Common myeloid progenitor, CD34-positive (primary cell): ENCODE data around the gene LRRC47.

Source experiments
- CTCF ChIA-PET: fragments of 350-600 bp; sonication (Branson Sonifier 250); formaldehyde crosslinking; loops from one replicate; lab custom pipeline; 2021; ENCODE audit warnings: antibody characterized with exemption; lab: Charles Lee
- POLR2A ChIA-PET: fragments of 350-600 bp; sonication (Branson Sonifier 250); formaldehyde crosslinking; loops from one replicate; lab custom pipeline; 2021; ENCODE audit warnings: antibody characterized with exemption; lab: Charles Lee
- DNase-seq, 3 donors: peaks; one replicate each; pipeline versions ENCODE4 v3.0.0 to v3.0.0-alpha.2; 2013
- H3K27ac ChIP-seq, 2 experiments: 1 replicate in 1 of 2; 2 replicates in 1 of 2; pipeline ENCODE4 v1.7.0; 2013; ENCODE audit warnings: inconsistent platforms in 2 of 2, low read length in 2 of 2, mild to moderate bottlenecking in 2 of 2, low read depth in 1 of 2, moderate library complexity in 1 of 2; ENCODE audit not compliant: severe bottlenecking in 2 of 2, insufficient read depth in 1 of 2, poor library complexity in 1 of 2
- H3K27me3 ChIP-seq, 5 experiments: replicated peaks in 2 of 5; 1 replicate in 3 of 5; 2 replicates in 2 of 5; pipeline versions ENCODE4 v1.6.1 to v1.7.0; 2013; ENCODE audit warnings: low read length in 4 of 5, mild to moderate bottlenecking in 2 of 5, moderate library complexity in 2 of 5, inconsistent platforms in 1 of 5; ENCODE audit not compliant: insufficient read depth in 5 of 5, control insufficient read depth in 4 of 5
- H3K36me3 ChIP-seq, 4 experiments: 1 replicate in 2 of 4; 2 replicates in 2 of 4; pipeline versions ENCODE4 v1.6.1 to v1.7.0; 2013; ENCODE audit warnings: low read length in 3 of 4, control low read depth in 1 of 4, mild to moderate bottlenecking in 1 of 4; ENCODE audit not compliant: control insufficient read depth in 4 of 4, insufficient read depth in 4 of 4
- H3K4me1 ChIP-seq, 4 experiments: 1 replicate in 3 of 4; 2 replicates in 1 of 4; pipeline versions ENCODE4 v1.6.1 to v1.7.1; 2013; ENCODE audit warnings: low read length in 3 of 4, mild to moderate bottlenecking in 3 of 4, control low read depth in 1 of 4, inconsistent platforms in 1 of 4, moderate library complexity in 1 of 4; ENCODE audit not compliant: control insufficient read depth in 4 of 4, insufficient read depth in 4 of 4; ENCODE audit errors: control extremely low read depth in 1 of 4
- H3K4me3 ChIP-seq, 7 experiments: 1 replicate in 4 of 7; 2 replicates in 3 of 7; pipeline versions ENCODE4 v1.5.1 to v1.7.0; 2013; ENCODE audit warnings: mild to moderate bottlenecking in 7 of 7, low read length in 6 of 7, moderate library complexity in 6 of 7, inconsistent platforms in 2 of 7, low read depth in 2 of 7, control low read depth in 1 of 7; ENCODE audit not compliant: insufficient read depth in 4 of 7, control insufficient read depth in 1 of 7; ENCODE audit errors: extremely low read depth in 1 of 7
- H3K9me3 ChIP-seq, 5 experiments: 1 replicate in 4 of 5; 2 replicates in 1 of 5; pipeline versions ENCODE4 v1.6.1 to v1.7.1; 2013; ENCODE audit warnings: low read length in 4 of 5, mild to moderate bottlenecking in 2 of 5, inconsistent platforms in 1 of 5, low read depth in 1 of 5, moderate library complexity in 1 of 5; ENCODE audit not compliant: control insufficient read depth in 4 of 5, insufficient read depth in 2 of 5; ENCODE audit errors: control extremely low read depth in 1 of 5
- WGBS: methylation state at CpG from one replicate; pipeline ENCODE4 v1.1.5; 2013; ENCODE audit not compliant: insufficient coverage; 5-methylcytosine and 5-hydroxymethylcytosine counted together

LRRC47 gene

GRCh38 chr1:3744646-3745045, 51.7 kb downstream of the LRRC47 start:
- Histone ChIP-seq H3K27ac (no peak overlapping the region), H3K9me3 (no peaks in the 10 kb centered on the region), H3K27me3 (no peaks in the 10 kb centered on the region), H3K4me3 (no peak overlapping the region), H3K4me1 (peaks cover 0 to 26% (median 18%) of the 10 kb centered on the region in 4 experiments), H3K36me3 (peaks cover 0 to 35% (median 23%) of the 10 kb centered on the region in 4 experiments)
- ChIA-PET CTCF (no interaction called here), POLR2A (no interaction called here)
- 98% methylated on average over 7 of the region's 10 CpGs for WGBS
- no peak for DNase-seq

GRCh38 chr1:3743826-3744225, 52.5 kb downstream of the LRRC47 start:
- H3K9me3 ChIP-seq = no peaks in the 10 kb centered on the region
- peaks cover 0 to 26% (median 18%) of the 10 kb centered on the region in 4 experiments for H3K4me1 ChIP-seq
- H3K27ac ChIP-seq = no peak overlapping the region
- ChIA-PET POLR2A (no interaction called here), CTCF (interaction anchor here (1.0 kb wide), 1 partner anchor 14 kb away, joined by 3 read pairs; no protein-coding TSS in a partner anchor)
- WGBS = 97% methylated on average over 7 of the region's 12 CpGs
- peaks cover 1 to 42% (median 29%) of the 10 kb centered on the region in 4 experiments for H3K36me3 ChIP-seq
- DNase-seq = no peak
- H3K27me3 ChIP-seq = no peaks in the 10 kb centered on the region
- H3K4me3 ChIP-seq = no peak overlapping the region

GRCh38 chr1:3743421-3743820, 52.9 kb downstream of the LRRC47 start:
- WGBS = 83% methylated on average over 4 of the region's 4 CpGs
- Histone ChIP-seq H3K4me3 (no peak overlapping the region), H3K4me1 (peaks cover 0 to 26% (median 18%) of the 10 kb centered on the region in 4 experiments), H3K9me3 (no peaks in the 10 kb centered on the region), H3K36me3 (peaks cover 3 to 46% (median 33%) of the 10 kb centered on the region in 4 experiments), H3K27ac (no peak overlapping the region), H3K27me3 (no peaks in the 10 kb centered on the region)
- DNase-seq = no peak
- POLR2A ChIA-PET = no interaction called here
- CTCF ChIA-PET = interaction anchor here (1.0 kb wide), 1 partner anchor 13 kb away, joined by 3 read pairs; no protein-coding TSS in a partner anchor

GRCh38 chr1:3742439-3743298, 53.6 kb downstream of the LRRC47 start:
- 98% methylated on average over 24 of the region's 24 CpGs for WGBS
- Histone ChIP-seq H3K27ac (no peak overlapping the region), H3K27me3 (no peaks in the 10 kb centered on the region), H3K9me3 (no peaks in the 10 kb centered on the region), H3K4me1 (peaks cover 0 to 22% (median 14%) of the 10 kb centered on the region in 4 experiments), H3K36me3 (peaks cover 3 to 52% (median 40%) of the 10 kb centered on the region in 4 experiments), H3K4me3 (no peak overlapping the region)
- ChIA-PET POLR2A (no interaction called here), CTCF (interaction anchor here (1.0 kb wide), 1 partner anchor 12 kb away, joined by 3 read pairs; no protein-coding TSS in a partner anchor)
- no peak for DNase-seq

GRCh38 chr1:3741566-3742438, 54.5 kb downstream of the LRRC47 start:
- Histone ChIP-seq H3K27ac (no peak overlapping the region), H3K9me3 (no peaks in the 10 kb centered on the region), H3K4me3 (no peak overlapping the region), H3K27me3 (no peaks in the 10 kb centered on the region), H3K4me1 (peaks cover 0 to 15% (median 11%) of the 10 kb centered on the region in 4 experiments), H3K36me3 (peaks cover 3 to 58% (median 44%) of the 10 kb centered on the region in 4 experiments)
- no peak for DNase-seq
- WGBS = 98% methylated on average over 22 of the region's 22 CpGs
- ChIA-PET POLR2A (no interaction called here), CTCF (no interaction called here)

GRCh38 chr1:3740752-3741151, 55.5 kb downstream of the LRRC47 start:
- Histone ChIP-seq H3K4me3 (no peak overlapping the region), H3K27ac (no peak overlapping the region), H3K27me3 (no peaks in the 10 kb centered on the region), H3K4me1 (peaks cover 0 to 4% (median 1%) of the 10 kb centered on the region in 4 experiments), H3K36me3 (peaks cover 3 to 68% (median 53%) of the 10 kb centered on the region in 4 experiments), H3K9me3 (no peaks in the 10 kb centered on the region)
- WGBS = 93% methylated on average over 10 of the region's 13 CpGs
- ChIA-PET POLR2A (no interaction called here), CTCF (no interaction called here)
- no peak for DNase-seq
